MCF 10A (cell line): ENCODE data around the gene NFATC3. TPM values are rescaled to one million over a fixed set of nuclear protein-coding genes. Genes with fewer than 3 reads are reported as not detected.
A peak's percentile ranks its signal among the peaks of the same experiment; 100 is the strongest.

Source experiments
- BruUV-seq: library from RNA; stranded (reverse); fragments of 400-500 nt; replicated peaks from 2 replicates; lab custom pipeline; 2021; lab: Mats Ljungman, UMichigan
- CTCF ChIA-PET: fragments of 300-600 bp; sonication (Branson Sonifier 250); formaldehyde crosslinking; extraction: SDS; loops from one replicate; lab custom pipeline; 2021; ENCODE audit warnings: antibody characterized with exemption, inconsistent platforms; lab: Yijun Ruan, JAX
- POLR2A ChIA-PET: fragments of 300-600, 350-650 bp; sonication (Branson Sonifier 250); formaldehyde crosslinking; extraction: SDS; loops from one replicate; lab custom pipeline; 2020; ENCODE audit warnings: antibody characterized with exemption, inconsistent platforms; lab: Yijun Ruan, JAX
- DNase-seq: peaks from one replicate; pipeline ENCODE4 v3.0.0-alpha.2; 2018; ENCODE audit not compliant: unreplicated experiment
- H3K27ac Mint-ChIP-seq: one replicate; pipeline ENCODE4 v1.8.0; 2022; ENCODE audit warnings: mild to moderate bottlenecking, low read depth, mixed read lengths; ENCODE audit not compliant: unreplicated experiment
- H3K27me3 Mint-ChIP-seq: one replicate; pipeline ENCODE4 v1.8.0; 2022; ENCODE audit warnings: mixed read lengths; ENCODE audit not compliant: insufficient read depth, unreplicated experiment
- H3K36me3 Mint-ChIP-seq: one replicate; pipeline ENCODE4 v1.8.0; 2022; ENCODE audit warnings: mild to moderate bottlenecking, moderate library complexity, mixed read lengths; ENCODE audit not compliant: insufficient read depth, unreplicated experiment
- H3K4me1 Mint-ChIP-seq: one replicate; pipeline ENCODE4 v1.8.0; 2022; ENCODE audit warnings: mixed read lengths; ENCODE audit not compliant: insufficient read depth, unreplicated experiment
- H3K4me3 Mint-ChIP-seq: one replicate; pipeline ENCODE4 v1.8.0; 2022; ENCODE audit warnings: mild to moderate bottlenecking, moderate library complexity, mixed read lengths; ENCODE audit not compliant: unreplicated experiment
- H3K9me3 Mint-ChIP-seq: one replicate; pipeline ENCODE4 v1.8.0; 2022; ENCODE audit warnings: mixed read lengths; ENCODE audit not compliant: unreplicated experiment
- intact Hi-C: fragments of 100-400 bp; cut with micrococcal nuclease; formaldehyde crosslinking; loops from 2 replicates; pipeline ENCODE4 v1.14.1; 2022
- total RNA-seq: library from RNA; stranded (reverse); gene quantifications from 2 replicates; pipeline ENCODE4 v1.2.3, GENCODE V29; 2022
- TF ChIP-seq, protein P1 (sequence below): fragments of 200-600 bp; IDR thresholded peaks from one replicate; pipeline ENCODE4 v1.8.0; 2022; ENCODE audit warnings: antibody characterized with exemption, mild to moderate bottlenecking; ENCODE audit not compliant: unreplicated experiment

Gene NFATC3
- total RNA-seq, 1 experiment from 2014 or later = 24.1 TPM

DNA sequence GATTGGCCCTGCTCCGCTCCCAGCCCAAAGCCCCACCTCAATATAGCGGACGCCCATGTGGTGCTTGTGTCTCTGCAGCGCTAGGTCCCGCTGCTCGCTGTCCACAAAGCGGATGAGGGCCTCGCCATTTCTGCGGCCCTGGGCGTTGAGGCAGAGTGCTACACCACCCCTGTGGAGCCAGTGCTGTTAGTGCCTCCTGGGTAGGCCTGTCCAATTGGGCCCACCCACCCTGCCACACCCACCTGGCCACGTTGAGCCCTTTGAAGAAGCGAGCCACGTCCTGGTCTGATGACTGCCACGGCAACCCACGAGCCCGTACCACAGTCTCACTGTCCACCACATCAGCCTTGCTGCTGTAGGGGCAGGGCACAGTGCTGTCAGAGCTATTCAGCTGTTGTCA is 147.2 kb downstream of the NFATC3 start:
- no TSS peak for BruUV-seq
- no peak overlapping the region for H3K4me3 Mint-ChIP-seq
- intact Hi-C loops = no loop called here
- no peaks in the 10 kb centered on the region for H3K9me3 Mint-ChIP-seq
- DNase-seq = no peak
- no peak overlapping the region for H3K27ac Mint-ChIP-seq
- no peaks in the 10 kb centered on the region for H3K27me3 Mint-ChIP-seq
- CTCF ChIA-PET = interaction anchor here (0.9 kb wide), 1 partner anchor 157 kb away, joined by 4 read pairs; no protein-coding TSS in a partner anchor
- peaks cover 51% of the 10 kb centered on the region for H3K36me3 Mint-ChIP-seq
- H3K4me1 Mint-ChIP-seq = peaks cover 16% of the 10 kb centered on the region
- POLR2A ChIA-PET = no interaction called here
- TF ChIP-seq, protein P1, sequence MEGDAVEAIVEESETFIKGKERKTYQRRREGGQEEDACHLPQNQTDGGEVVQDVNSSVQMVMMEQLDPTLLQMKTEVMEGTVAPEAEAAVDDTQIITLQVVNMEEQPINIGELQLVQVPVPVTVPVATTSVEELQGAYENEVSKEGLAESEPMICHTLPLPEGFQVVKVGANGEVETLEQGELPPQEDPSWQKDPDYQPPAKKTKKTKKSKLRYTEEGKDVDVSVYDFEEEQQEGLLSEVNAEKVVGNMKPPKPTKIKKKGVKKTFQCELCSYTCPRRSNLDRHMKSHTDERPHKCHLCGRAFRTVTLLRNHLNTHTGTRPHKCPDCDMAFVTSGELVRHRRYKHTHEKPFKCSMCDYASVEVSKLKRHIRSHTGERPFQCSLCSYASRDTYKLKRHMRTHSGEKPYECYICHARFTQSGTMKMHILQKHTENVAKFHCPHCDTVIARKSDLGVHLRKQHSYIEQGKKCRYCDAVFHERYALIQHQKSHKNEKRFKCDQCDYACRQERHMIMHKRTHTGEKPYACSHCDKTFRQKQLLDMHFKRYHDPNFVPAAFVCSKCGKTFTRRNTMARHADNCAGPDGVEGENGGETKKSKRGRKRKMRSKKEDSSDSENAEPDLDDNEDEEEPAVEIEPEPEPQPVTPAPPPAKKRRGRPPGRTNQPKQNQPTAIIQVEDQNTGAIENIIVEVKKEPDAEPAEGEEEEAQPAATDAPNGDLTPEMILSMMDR = no peak

DNA sequence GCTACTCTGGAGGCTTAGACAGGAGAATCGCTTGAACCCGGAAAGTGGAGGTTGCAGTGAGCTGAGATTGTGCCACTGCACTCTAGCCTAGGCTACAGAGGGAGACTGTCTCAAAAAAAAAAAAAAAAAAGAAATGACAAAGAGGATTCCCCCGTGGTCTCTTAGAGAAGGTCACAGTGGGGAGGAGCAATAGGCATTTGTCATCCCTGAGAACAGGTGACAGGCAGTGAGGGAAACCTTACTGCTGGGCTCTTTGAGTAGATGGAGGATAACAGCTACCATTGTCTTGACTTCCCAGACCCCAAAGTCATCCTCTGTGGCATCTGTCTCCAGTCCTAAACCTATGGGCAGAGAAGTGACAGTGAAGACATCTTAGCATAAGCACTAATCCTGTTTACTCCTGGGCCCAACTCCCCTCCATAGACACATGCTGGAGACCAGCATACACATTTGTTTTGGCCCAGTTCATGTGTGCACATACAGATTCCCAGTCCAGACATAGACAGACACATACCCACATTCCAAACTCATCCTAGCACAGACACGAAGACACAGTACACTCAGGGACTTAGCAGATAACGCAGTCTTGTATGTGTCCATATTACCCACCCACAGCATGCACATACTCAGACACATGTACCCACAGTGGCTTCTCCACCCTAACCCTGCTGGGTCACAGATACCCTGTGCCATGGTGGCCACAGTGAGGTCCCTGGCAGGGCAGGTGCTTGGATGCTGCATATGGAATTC is 148.1 kb downstream of the NFATC3 start:
- ChIA-PET CTCF (interaction anchor here (0.9 kb wide), 1 partner anchor 158 kb away, joined by 4 read pairs; no protein-coding TSS in a partner anchor), POLR2A (interaction anchor here (4.5 to 6.0 kb wide), 3 partner anchors 12 to 147 kb away, joined by 30 to 99 read pairs (median 67); partner anchors contain the start of genes NFATC3 and PLA2G15)
- BruUV-seq = no TSS peak
- intact Hi-C loops = no loop called here
- Mint-ChIP-seq H3K36me3 (peaks cover 45% of the 10 kb centered on the region), H3K27ac (no peak overlapping the region), H3K4me1 (peaks cover 16% of the 10 kb centered on the region), H3K27me3 (no peaks in the 10 kb centered on the region), H3K4me3 (peak overlapping the region; percentile 81), H3K9me3 (no peaks in the 10 kb centered on the region)
- TF ChIP-seq, protein P1 = no peak
- DNase-seq = no peak

DNA sequence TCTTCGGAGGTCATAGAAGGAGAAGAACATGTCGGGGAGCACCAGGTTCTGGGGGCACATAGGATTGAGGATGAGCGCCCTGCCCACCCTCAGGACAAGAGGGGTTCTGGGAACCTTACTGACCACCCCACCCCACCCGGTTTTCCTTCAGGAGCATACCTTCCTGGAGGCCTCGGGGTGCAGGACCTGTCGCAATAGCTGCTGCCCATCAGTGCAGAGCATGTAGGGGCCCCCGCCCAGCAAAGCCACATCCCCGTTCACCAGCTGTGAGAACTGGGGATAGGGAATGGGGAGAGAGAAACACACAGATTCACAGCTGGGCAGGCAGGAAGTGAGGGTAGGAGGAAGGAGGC is 148.6 kb downstream of the NFATC3 start:
- Mint-ChIP-seq H3K4me1 (peaks cover 16% of the 10 kb centered on the region), H3K36me3 (peaks cover 45% of the 10 kb centered on the region), H3K27ac (no peak overlapping the region), H3K9me3 (no peaks in the 10 kb centered on the region), H3K4me3 (peak overlapping the region; percentile 81), H3K27me3 (no peaks in the 10 kb centered on the region)
- BruUV-seq = no TSS peak
- ChIA-PET POLR2A (interaction anchor here (0.8 to 6.0 kb wide), 5 partner anchors 11 to 147 kb away, joined by 4 to 99 read pairs (median 30); partner anchors contain the start of genes NFATC3 and PLA2G15), CTCF (interaction anchor here (0.7 kb wide), 2 partner anchors 27 to 169 kb away, joined by 3 read pairs; no protein-coding TSS in a partner anchor)
- TF ChIP-seq, protein P1 = no peak
- no peak for DNase-seq
- intact Hi-C loops = no loop called here
